GM18861 (cell line): Measurements from ENCODE around the gene MC3R.
A peak's percentile ranks its signal among the peaks of the same experiment; 100 is the strongest.
"Not testable (repeated sequence)": the region's sequence is repeated elsewhere in the genome, so short reads cannot be mapped to it uniquely, and the experiment has no call there.

ENCODE experiments used
- ATAC-seq: cut with Tn5 transposase; IDR thresholded peaks from one replicate; pipeline ENCODE4 v1.9.1; 2021; ENCODE audit not compliant: unreplicated experiment

MC3R gene

DNA sequence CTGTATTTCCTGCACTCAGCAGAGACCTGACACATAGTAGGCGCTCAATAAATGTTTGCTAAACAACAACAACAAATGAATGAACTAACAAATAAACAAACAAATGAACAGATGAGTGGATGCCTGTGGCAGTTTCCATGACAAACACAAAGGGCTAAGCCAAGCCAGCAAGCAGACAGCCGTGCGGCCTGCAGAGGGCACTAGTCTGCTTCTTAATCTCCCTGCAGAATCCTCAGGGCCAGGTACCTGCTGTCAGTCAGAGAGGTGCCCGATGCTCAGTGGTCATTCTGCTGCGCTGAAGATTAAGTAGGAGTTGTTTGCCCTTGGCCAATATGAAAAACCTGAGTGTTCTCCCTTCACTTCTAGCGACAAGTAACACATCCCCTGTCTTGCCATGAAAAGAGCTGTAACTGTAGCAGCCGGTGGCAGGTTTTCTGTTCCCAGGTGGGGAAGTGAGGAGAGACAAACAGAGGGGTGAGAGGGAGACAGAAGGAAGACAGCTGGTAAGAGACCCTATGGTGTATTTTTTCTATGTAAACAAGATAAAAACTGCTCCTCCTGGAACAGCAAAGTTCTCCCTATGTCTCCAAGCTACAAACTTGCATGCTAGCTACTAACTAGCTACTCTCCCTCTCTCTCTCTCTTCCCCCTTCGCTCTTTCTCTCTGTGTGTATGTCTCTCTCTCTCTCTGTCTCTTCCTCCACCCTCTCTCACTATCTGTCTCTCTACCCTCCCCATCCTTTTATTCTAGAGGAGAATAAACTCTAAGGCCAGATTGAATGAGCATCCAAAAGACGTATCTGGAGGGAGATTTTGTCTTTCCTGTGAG is at the start of gene MC3R:
TSS of gene MC3R (plus strand) at position 779 of the 829 bp plus-strand sequence. CDS start 112 bp downstream, outside the sequence.
- peak; percentile 60 for ATAC-seq

GRCh38 chr20:56200456-56200855 is 48.1 kb upstream of the MC3R start:
- ATAC-seq = no peak

DNA sequence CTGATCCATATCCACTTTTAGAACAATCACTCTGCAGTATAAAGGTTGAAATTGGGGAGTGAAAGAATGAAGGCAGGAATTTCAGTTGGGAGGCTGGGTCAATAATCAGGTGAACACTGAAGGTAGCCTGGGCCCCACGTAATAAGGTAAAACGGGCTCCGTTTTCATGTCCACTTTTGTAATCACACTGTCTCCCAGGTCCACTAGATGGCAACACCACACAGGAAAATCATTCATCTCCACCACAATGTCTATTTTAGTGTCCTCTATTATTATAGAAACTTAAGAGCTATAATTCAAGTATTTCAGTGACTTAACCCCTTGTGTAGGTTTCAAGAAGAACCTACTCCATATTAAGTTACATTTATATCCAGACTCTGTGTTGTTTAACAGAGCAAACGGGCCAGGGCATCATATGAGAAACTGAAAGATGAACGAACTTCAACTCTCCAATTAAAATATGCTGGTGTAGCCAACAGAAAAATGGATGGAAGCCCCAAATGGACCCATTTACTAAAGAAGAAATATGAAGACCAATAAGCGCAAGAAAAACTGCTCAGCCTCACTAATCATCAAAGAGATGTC is 45.9 kb upstream of the MC3R start:
- ATAC-seq = no peak

- ATAC-seq = no peak
Measured at GRCh38 chr20:56204206-56204605, 44.3 kb upstream of the MC3R start.

GRCh38 chr20:56205346-56205745 is 43.2 kb upstream of the MC3R start:
- ATAC-seq = no peak

DNA sequence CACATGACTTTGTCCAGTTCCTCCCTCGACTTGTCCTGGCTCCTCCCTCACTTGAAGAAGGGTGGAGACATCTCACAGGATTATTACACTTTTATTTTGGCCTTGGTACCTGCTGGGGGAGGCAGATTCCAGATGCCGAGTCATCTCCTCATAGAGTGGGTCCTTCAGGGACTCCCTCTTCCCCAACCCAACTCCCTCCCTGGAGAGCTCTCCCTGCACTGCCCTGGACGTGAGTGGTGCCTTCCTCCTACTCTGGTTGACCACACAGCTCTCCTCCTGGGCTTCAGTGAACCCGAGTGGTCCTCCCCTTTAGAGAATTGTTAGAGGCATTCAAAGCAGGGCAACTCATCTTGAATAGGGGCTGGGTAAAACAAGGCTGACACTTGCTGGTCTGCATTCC is 40.9 kb upstream of the MC3R start:
- ATAC-seq = no peak

- no peak for ATAC-seq
Measured at GRCh38 chr20:56208121-56208520, 40.4 kb upstream of the MC3R start.

DNA sequence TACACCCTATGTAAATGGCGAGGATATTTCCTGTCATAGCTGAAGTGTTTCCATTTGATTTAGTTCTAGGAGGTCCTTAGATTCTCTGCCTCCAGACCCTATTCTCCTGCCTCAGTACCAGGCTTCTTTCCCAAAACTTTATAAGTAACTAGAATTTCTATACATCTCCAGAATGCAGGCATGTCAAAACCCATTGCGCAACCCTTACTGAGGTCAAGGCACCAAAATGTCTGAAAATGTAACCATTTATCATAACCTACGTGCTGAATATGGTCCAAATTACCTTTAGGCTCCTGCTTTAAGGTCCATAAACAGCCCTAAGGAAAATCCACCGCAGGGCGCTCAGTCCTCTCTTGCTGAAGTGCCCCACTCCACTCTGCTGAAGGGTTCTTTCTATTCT is 37.5 kb upstream of the MC3R start:
- ATAC-seq = no peak

DNA sequence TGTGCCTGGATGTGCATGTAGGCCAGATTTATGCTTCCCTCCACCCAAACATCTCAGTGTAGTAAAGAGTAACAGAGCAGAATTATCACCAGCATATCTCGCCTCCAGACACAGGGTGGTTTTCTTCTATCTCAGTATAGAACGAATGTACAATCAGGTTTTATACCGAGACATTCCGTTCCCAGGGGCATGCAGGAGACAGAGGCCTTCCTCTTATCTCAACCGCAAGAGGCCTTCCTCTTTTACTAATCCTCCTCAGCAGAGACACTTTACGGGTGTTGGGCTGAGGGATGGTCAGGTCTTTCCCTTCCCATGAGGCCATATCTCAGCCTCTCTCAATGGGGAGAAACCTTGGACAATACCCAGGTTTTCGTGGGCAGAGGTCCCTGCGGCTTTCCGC is 36.4 kb upstream of the MC3R start:
- no peak for ATAC-seq

- no peak for ATAC-seq
Measured at GRCh38 chr20:56213321-56213720, 35.2 kb upstream of the MC3R start.

- ATAC-seq = no peak
Measured at GRCh38 chr20:56215115-56215514, 33.4 kb upstream of the MC3R start.

- ATAC-seq = no peak
Measured at GRCh38 chr20:56217829-56218228, 30.7 kb upstream of the MC3R start.

DNA sequence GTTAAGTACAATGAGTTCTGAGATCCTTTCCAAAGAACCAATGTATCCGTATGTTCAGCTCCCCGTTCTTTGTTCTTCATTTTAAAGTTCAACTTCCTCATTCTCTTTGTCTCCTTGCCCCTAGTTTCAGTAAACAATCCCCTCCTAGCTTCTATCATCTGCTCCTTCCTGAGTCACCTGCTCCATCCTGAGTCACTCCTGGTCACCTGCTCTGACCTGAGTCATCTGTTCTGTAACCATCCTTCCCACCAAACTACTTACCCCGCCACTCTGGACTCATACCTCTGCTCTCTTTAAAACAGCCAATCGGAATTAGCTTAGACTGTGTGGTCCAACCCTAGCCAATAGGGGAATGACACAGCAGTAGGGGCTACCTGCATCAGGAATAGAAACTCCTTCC is 27.3 kb upstream of the MC3R start:
- not testable (repeated sequence) for ATAC-seq

DNA sequence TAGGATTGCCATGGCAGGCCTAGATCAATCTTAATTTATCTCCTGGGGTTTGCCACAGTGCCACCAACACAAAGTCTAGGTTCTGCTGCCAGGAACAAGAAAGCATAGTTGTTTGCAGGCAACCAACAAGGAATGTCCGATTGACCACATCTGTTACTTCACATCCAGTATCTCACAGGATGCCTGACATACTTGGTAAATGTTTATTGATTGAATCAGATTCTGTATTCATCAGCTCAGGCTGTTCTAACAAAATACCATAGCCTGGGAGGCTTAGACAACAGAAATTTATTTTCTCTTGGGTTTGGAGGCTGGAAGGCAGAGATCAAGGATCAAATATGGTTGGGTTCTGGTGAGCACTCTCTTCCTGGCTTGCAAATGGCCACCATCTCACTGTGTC is 26.3 kb upstream of the MC3R start:
- ATAC-seq = no peak

- ATAC-seq = no peak
Measured at GRCh38 chr20:56222945-56223344, 25.6 kb upstream of the MC3R start.

DNA sequence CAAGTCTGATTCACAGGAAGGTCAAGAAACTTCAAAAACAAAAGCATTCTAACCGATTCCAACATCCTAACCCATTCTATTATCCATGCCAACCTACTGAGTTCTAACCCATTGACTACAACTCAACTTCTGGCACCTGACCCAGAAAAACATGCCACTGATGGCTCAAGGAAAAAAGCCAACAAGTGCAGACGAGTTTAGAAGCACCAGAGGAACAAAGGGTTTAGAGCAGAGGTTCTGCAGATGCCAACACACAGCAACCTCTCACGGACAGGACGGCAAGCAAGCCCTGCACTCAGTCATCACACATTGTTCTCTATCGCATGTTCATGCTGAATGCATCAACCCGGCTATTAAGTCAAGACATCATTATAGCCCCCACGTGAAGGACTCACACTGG is 25.2 kb upstream of the MC3R start:
- ATAC-seq = no peak

DNA sequence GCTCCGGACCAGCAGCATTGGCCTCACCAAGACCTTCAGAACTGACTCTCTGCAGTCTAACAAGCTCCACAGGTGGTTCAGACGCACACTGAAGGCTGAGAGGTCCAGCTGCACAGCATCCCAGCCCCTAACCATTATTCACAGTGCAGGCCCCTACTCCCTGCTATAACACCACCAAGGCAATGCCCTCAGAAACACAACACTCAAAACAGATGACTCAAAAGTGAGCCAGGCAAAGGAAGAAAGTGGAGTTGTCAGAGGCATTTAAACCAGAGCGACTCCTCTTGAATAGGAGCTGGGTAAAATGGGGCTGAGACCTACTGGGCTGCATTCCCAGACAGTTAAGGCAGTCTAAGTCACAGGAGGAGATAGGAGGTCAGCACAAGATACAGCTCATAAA is 20.5 kb upstream of the MC3R start:
- no peak for ATAC-seq

DNA sequence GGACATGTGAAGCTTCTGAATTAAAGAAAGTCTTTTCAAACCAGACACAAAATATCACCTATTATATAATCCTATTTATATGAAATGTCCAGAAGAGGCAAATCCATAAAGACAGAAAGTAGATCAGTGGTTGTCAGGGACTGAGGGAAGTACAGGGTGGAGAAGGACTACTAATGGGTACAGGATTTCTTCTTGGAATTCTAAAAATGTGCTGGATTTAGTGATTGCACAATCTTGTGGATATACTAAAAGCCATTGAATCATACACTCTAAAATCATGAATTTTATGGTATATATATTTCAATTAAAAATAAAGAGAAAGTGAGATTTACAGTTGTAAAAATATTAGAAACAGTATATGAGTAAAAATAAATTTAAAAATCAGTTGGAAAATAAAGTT is 18.7 kb upstream of the MC3R start:
- no peak for ATAC-seq

DNA sequence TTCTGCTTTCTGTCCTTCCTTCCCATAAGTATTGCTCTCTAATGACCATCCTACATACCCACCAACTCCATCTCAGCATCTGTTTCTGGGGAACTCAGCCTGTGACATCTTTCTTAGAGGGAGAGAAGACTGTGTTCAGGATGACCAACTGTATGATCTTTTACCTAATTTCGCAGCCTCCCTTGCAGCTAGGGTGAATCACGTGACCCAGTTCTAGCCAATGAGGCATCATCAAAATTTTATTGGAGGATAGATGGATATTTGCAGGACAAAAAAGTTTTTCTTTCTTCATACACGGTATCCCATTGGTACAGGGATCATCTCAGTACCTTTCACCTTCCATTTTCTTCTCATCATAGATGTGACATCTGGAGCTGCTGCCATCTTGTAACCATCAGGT is 14.4 kb upstream of the MC3R start:
- no peak for ATAC-seq

DNA sequence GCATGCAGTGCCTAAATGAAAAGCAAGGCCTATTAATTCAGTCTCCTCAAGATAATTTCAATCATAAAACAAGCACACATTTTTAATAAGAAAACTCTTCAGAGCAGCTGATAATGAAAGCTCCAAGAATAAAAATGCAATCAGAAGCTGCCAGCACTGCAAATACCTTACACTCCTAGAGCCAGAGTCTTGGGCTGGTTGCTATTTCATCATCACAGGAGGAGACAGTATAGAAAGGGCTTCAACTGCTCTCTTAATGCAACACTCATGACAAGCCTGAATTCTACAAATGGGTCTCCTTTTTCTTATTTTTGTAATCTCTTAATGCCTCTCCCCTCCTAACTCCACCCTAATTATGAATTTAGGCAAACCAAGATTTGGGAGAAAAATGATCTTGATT is 11.2 kb upstream of the MC3R start:
- no peak for ATAC-seq

DNA sequence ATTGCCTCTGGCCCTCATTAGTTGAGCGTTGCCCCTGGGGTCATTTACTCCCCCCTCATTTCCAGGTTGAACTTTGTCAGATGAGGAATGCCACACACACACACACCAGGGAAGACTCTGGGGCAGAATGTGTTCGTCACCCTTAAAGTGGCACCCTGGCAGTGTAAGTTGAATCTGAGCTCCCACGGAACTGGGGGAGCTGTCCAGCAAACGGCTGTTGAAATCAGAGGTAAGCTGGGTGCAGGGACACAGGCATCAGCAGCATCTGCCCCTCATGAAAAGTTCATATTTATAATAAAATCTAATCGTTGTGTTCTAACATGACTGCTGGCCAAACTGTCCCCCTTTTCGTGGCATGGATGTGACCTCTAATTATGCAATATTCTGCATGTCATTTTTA is 4.3 kb upstream of the MC3R start:
- ATAC-seq = no peak

- no peak for ATAC-seq
Measured at GRCh38 chr20:56245761-56246160, 2.8 kb upstream of the MC3R start.
